CD14-positive monocyte (primary cell): ENCODE measurements around the gene RUNX2. TPM values are rescaled to one million over a fixed set of nuclear protein-coding genes. Genes with fewer than 3 reads are reported as not detected.

Source experiments
- DNase-seq, 3 donors: peaks; one replicate each; pipeline ENCODE4 v3.0.0-alpha.2; 2011 to 2022
- H2AFZ ChIP-seq: 2 replicates; pipeline ENCODE4 v1.6.0; 2012; ENCODE audit warnings: mild to moderate bottlenecking, low read depth, low read length, inconsistent platforms; ENCODE audit not compliant: insufficient read depth, poor library complexity, severe bottlenecking
- H3K27ac ChIP-seq, 2 donors: 1 replicate in 1 of 2; 2 replicates in 1 of 2; pipeline ENCODE4 v1.5.1; 2012 to 2013; ENCODE audit warnings: low read length in 2 of 2, control low read depth in 1 of 2, inconsistent platforms in 1 of 2, low read depth in 1 of 2, mild to moderate bottlenecking in 1 of 2
- H3K27me3 ChIP-seq, 2 donors: one replicate each; pipeline versions ENCODE4 v1.6.0 to v1.6.1; 2011 to 2013; ENCODE audit warnings: low read length in 2 of 2; ENCODE audit not compliant: control insufficient read depth in 2 of 2, insufficient read depth in 2 of 2
- H3K36me3 ChIP-seq, 2 donors: replicated peaks in 1 of 2; 1 replicate in 1 of 2; 2 replicates in 1 of 2; pipeline versions ENCODE4 v1.5.1 to v1.6.1; 2012 to 2013; ENCODE audit warnings: low read length in 2 of 2, control low read depth in 1 of 2, inconsistent platforms in 1 of 2, mild to moderate bottlenecking in 1 of 2; ENCODE audit not compliant: insufficient read depth in 2 of 2, control insufficient read depth in 1 of 2
- H3K4me1 ChIP-seq, 2 donors: 1 replicate in 1 of 2; 2 replicates in 1 of 2; pipeline versions ENCODE4 v1.5.1 to v1.6.1; 2012 to 2013; ENCODE audit warnings: low read length in 2 of 2, control low read depth in 1 of 2, inconsistent platforms in 1 of 2, mild to moderate bottlenecking in 1 of 2, moderate library complexity in 1 of 2; ENCODE audit not compliant: insufficient read depth in 2 of 2, control insufficient read depth in 1 of 2
- H3K4me2 ChIP-seq: replicated peaks from 2 replicates; pipeline ENCODE3; 2012; ENCODE audit warnings: low read length, moderate library complexity, mild to moderate bottlenecking; ENCODE audit not compliant: poor library complexity, severe bottlenecking; ENCODE audit errors: extremely low read depth
- H3K4me3 ChIP-seq, 3 experiments: fragments of 200-600 bp in 1 of 3; sonication (generic) in 1 of 3; replicated peaks in 1 of 3; 1 replicate in 2 of 3; 2 replicates in 1 of 3; pipeline ENCODE4 v1.5.1; 2011 to 2013; ENCODE audit warnings: low read length in 3 of 3, mild to moderate bottlenecking in 3 of 3, control low read depth in 2 of 3, low read depth in 2 of 3, inconsistent platforms in 1 of 3, moderate library complexity in 1 of 3
- H3K79me2 ChIP-seq: 2 replicates; pipeline ENCODE4 v1.6.0; 2012; ENCODE audit warnings: mild to moderate bottlenecking, control low read depth, inconsistent platforms, low read length, moderate library complexity; ENCODE audit not compliant: insufficient read depth
- H3K9ac ChIP-seq: 2 replicates; pipeline ENCODE4 v1.6.0; 2017; ENCODE audit warnings: low read length, mild to moderate bottlenecking; ENCODE audit not compliant: insufficient read depth, poor library complexity, severe bottlenecking
- H3K9me3 ChIP-seq, 2 donors: replicated peaks in 1 of 2; 1 replicate in 1 of 2; 2 replicates in 1 of 2; pipeline versions ENCODE4 v1.5.1 to v1.6.1; 2012 to 2013; ENCODE audit warnings: low read length in 2 of 2, control low read depth in 1 of 2; ENCODE audit not compliant: control insufficient read depth in 1 of 2, insufficient read depth in 1 of 2
- H4K20me1 ChIP-seq: 2 replicates; pipeline ENCODE4 v1.6.0; 2012; ENCODE audit warnings: mild to moderate bottlenecking, low read length, control low read depth, moderate library complexity; ENCODE audit not compliant: insufficient read depth
- H3K27ac Mint-ChIP-seq, 7 donors: one replicate each; pipeline ENCODE4 v1.8.0; 2020; ENCODE audit warnings: mild to moderate bottlenecking in 7 of 7, mixed read lengths in 7 of 7, moderate library complexity in 6 of 7, inconsistent platforms in 2 of 7
- H3K27me3 Mint-ChIP-seq, 3 donors: one replicate each; pipeline ENCODE4 v1.8.0; 2021 to 2022; ENCODE audit warnings: low read depth in 3 of 3, mild to moderate bottlenecking in 3 of 3, mixed read lengths in 3 of 3, moderate library complexity in 3 of 3, inconsistent platforms in 1 of 3
- H3K36me3 Mint-ChIP-seq, 2 donors: one replicate each; pipeline ENCODE4 v1.8.0; 2020; ENCODE audit warnings: mixed read lengths in 2 of 2, inconsistent platforms in 1 of 2, mild to moderate bottlenecking in 1 of 2
- H3K4me1 Mint-ChIP-seq: one replicate; pipeline ENCODE4 v1.8.0; 2020; ENCODE audit warnings: mild to moderate bottlenecking, mixed read lengths
- H3K4me3 Mint-ChIP-seq, 2 donors: one replicate each; pipeline ENCODE4 v1.8.0; 2020; ENCODE audit warnings: mild to moderate bottlenecking in 2 of 2, mixed read lengths in 2 of 2, moderate library complexity in 1 of 2
- H3K9me3 Mint-ChIP-seq, 7 donors: one replicate each; pipeline ENCODE4 v1.8.0; 2020 to 2022; ENCODE audit warnings: mixed read lengths in 7 of 7, mild to moderate bottlenecking in 6 of 7, moderate library complexity in 6 of 7, inconsistent platforms in 2 of 7
- WGBS: methylation state at CpG from one replicate; pipeline ENCODE4 v1.1.5; 2013; ENCODE audit warnings: missing lambda C conversion rate; ENCODE audit not compliant: insufficient coverage; 5-methylcytosine and 5-hydroxymethylcytosine counted together
- intact Hi-C, 2 donors: fragments of 100-400 bp; cut with micrococcal nuclease; formaldehyde crosslinking; loops; one replicate each; pipeline versions ENCODE4 v1.15.0 to v1.15.1; 2023
- polyA plus RNA-seq, 3 donors: library from polyadenylated mRNA; depleted of rRNA in 1 of 3; unstranded in 2 of 3; stranded (reverse) in 1 of 3; fragments of 300-500 nt in 2 of 3; fragments of >200 nt in 1 of 3; fragmentation: Illumina TruSeq in 2 of 3; gene quantifications; 1 replicate in 2 of 3; 2 replicates in 1 of 3; pipeline ENCODE4 v1.2.3, GENCODE V29; 2012 to 2021
- TF ChIP-seq, protein P1 (sequence below): fragments of 200-600 bp; IDR thresholded peaks from one replicate; pipeline ENCODE4 v1.8.0; 2022; ENCODE audit warnings: antibody characterized with exemption, mild to moderate bottlenecking

The RUNX2 gene
- polyA plus RNA-seq, 3 donors = 1.3 to 5.0 (median 2.5) TPM

DNA sequence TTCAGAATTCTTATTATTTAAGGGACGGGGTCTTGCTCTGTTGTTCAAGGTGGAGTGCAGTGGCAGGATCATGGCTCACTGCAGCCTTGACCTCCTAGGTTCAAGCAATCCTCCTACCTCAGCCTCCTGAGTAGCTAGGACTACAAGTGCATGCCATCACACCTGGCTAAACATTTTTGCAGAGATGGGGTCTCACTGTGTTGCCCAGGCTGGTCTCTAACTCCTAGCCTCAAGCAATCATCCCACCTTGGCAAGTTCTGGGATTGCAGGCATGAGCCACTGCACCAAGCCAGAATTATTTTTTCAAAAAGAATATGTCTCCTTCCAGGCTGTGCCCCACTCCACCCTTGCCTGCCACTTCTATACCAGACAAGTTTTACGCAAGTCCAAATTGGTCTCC, 239.7 kb downstream of the RUNX2 start:
- no peaks in the 10 kb centered on the region for H3K9me3 ChIP-seq
- H3K4me1 Mint-ChIP-seq = peaks cover 2% of the 10 kb centered on the region
- H3K27ac Mint-ChIP-seq = no peak overlapping the region

DNA sequence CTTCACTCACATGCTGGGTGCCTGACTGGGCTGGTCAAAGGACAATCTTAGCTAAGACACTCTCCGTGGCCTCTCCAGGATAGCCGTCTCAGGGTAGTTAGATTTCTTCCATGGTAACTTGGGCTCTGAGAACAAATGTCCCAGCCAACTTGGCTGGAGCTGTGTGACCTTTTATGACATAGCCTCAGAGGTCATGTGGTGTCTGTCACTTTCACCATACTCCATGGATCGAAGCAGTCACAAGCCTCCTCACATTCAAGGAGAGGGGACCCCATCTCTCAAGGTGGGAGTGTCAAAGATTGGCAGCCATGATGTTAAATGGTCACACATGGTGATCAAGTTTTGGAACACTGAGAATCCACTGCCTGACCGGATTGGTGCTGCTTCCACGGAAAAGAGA, 240.5 kb downstream of the RUNX2 start:
- TF ChIP-seq, protein P1, sequence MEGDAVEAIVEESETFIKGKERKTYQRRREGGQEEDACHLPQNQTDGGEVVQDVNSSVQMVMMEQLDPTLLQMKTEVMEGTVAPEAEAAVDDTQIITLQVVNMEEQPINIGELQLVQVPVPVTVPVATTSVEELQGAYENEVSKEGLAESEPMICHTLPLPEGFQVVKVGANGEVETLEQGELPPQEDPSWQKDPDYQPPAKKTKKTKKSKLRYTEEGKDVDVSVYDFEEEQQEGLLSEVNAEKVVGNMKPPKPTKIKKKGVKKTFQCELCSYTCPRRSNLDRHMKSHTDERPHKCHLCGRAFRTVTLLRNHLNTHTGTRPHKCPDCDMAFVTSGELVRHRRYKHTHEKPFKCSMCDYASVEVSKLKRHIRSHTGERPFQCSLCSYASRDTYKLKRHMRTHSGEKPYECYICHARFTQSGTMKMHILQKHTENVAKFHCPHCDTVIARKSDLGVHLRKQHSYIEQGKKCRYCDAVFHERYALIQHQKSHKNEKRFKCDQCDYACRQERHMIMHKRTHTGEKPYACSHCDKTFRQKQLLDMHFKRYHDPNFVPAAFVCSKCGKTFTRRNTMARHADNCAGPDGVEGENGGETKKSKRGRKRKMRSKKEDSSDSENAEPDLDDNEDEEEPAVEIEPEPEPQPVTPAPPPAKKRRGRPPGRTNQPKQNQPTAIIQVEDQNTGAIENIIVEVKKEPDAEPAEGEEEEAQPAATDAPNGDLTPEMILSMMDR = no peak

More for the DNA sequence above, 239.7 kb downstream of the RUNX2 start:
- intact Hi-C loops = no loop called here
- H3K36me3 ChIP-seq = no peaks in the 10 kb centered on the region
- H3K9me3 Mint-ChIP-seq = no peaks in the 10 kb centered on the region
- no peak overlapping the region for H3K4me2 ChIP-seq
- WGBS = 100% methylated on average over 1 of the region's 2 CpGs
- H3K79me2 ChIP-seq = no peaks in the 10 kb centered on the region
- TF ChIP-seq, protein P1 = no peak
- H3K27ac ChIP-seq = no peak overlapping the region
- H3K27me3 ChIP-seq = no peaks in the 10 kb centered on the region
- DNase-seq = no peak
- H3K9ac ChIP-seq = no peak overlapping the region
- no peak overlapping the region for H3K4me3 ChIP-seq
- no peaks in the 10 kb centered on the region for H4K20me1 ChIP-seq
- peaks cover 0 to 1% of the 10 kb centered on the region in 2 donors for H3K36me3 Mint-ChIP-seq
- H3K4me1 ChIP-seq = no peaks in the 10 kb centered on the region
- no peak overlapping the region for H3K4me3 Mint-ChIP-seq
- H2AFZ ChIP-seq = no peak overlapping the region
- H3K27me3 Mint-ChIP-seq = no peaks in the 10 kb centered on the region

More for the DNA sequence above, 240.5 kb downstream of the RUNX2 start:
- Histone ChIP-seq H4K20me1 (no peaks in the 10 kb centered on the region), H3K4me2 (no peak overlapping the region), H3K4me3 (no peak overlapping the region), H3K4me1 (no peaks in the 10 kb centered on the region), H3K27ac (no peak overlapping the region), H3K9me3 (no peaks in the 10 kb centered on the region), H3K9ac (no peak overlapping the region), H3K79me2 (no peaks in the 10 kb centered on the region), H2AFZ (no peak overlapping the region), H3K27me3 (no peaks in the 10 kb centered on the region), H3K36me3 (no peaks in the 10 kb centered on the region)
- no peaks in the 10 kb centered on the region for H3K27me3 Mint-ChIP-seq
- peaks cover 4% of the 10 kb centered on the region for H3K4me1 Mint-ChIP-seq
- peaks cover 0 to 1% of the 10 kb centered on the region in 2 donors for H3K36me3 Mint-ChIP-seq
- 100% methylated on average over 3 of the region's 5 CpGs for WGBS
- DNase-seq = no peak
- intact Hi-C loops = no loop called here
- no peak overlapping the region for H3K4me3 Mint-ChIP-seq
- peaks cover 0 to 1% (median 0%) of the 10 kb centered on the region in 7 donors for H3K9me3 Mint-ChIP-seq
- H3K27ac Mint-ChIP-seq = no peak overlapping the region
